NCI-H146 treated with DMSO at 0.1 percent for 48 hours (cell line): ENCODE data around the gene PRSS56.

ENCODE experiments used
- DNase-seq: peaks from one replicate; lab custom pipeline; 2025; ENCODE audit not compliant: unreplicated experiment; lab: John Stamatoyannopoulos, UW

PRSS56 gene

DNA sequence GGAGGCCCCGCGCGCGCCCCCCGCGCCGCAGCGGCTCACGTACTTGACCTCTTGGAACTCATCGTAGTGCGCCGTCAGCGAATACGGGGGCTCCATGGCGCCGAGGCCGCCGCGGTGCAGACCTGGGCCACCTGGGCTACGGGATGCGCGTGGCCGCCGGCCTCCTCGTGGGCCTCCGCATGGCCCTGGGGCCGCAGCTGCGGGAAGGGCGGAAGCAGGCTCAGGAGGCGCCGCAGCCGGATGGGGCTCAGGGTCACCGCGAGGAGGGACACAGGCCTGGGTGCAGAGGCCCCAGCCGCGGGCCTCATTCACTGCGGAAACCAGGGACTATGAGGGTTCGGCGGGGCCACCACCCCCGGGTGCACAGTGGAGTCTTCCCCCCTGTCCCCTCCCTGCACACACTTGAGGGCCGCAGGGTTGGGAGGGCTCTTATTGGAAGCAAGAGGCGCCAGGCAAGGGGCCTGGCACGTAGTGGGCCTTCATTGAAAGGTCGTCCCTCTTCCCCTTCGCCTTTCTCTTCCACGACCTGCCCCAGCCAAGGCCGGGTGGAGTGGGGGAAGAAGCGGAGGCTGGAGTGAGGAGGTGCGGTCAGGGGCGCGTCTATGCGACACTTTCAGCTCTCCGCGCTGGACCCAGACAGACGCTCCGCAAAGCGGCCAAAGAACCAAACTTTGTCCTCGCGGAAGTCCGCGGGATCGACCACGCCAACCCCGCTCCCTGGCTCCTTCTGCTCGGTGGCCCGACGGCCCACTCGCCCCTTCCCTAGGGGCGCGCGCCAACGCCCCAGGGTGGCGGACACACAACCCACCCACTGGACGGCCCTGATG lies 33.4 kb upstream of the PRSS56 start:
- no peak for DNase-seq

DNA sequence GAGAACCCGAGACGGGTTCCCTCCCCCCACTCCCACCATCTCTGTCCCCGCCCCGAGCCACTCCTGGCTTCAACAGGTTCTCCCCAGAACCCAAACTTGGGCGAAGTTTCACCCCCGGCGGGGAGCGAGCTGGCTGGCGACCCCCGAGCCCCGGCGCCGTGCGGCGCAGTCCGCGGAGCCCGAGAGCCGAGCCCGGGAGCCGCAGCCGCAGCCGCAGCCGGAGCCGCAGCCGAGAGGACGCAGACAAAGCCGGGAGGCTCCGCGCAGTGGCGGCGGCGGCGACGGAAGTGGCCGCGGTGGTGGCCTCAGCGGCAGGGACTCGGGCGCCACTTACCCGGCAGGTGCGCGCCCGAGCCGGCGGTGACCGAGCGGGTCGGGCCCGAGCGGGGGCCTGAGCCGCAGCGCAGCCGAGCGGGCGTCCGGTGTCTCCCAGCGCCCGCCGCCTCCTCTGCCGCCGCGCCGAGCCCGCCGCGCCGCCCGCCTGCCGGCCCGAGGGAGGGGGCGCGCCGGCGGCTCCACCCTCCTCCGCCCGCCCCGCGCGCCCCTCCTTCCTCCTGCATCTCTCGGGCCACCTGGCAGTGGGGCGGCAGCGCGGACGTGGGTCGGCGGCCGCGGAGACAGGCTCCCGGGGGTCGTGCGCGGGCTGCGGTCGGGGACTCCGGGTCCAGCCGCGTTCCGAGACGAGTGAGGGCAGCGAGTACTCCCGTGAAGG lies 32.6 kb upstream of the PRSS56 start, which contains the start of gene ECEL1:
Gene ECEL1, minus strand, starts transcription at position 450 of the 712 bp plus-strand sequence. CDS start 1,181 bp downstream, outside the sequence.
- DNase-seq, result no peak

GRCh38 chr2:232488097-232488711 lies 32.0 kb upstream of the PRSS56 start:
- DNase-seq, result no peak

- no peak for DNase-seq
Measured at GRCh38 chr2:232488721-232489300, 31.4 kb upstream of the PRSS56 start.

DNA sequence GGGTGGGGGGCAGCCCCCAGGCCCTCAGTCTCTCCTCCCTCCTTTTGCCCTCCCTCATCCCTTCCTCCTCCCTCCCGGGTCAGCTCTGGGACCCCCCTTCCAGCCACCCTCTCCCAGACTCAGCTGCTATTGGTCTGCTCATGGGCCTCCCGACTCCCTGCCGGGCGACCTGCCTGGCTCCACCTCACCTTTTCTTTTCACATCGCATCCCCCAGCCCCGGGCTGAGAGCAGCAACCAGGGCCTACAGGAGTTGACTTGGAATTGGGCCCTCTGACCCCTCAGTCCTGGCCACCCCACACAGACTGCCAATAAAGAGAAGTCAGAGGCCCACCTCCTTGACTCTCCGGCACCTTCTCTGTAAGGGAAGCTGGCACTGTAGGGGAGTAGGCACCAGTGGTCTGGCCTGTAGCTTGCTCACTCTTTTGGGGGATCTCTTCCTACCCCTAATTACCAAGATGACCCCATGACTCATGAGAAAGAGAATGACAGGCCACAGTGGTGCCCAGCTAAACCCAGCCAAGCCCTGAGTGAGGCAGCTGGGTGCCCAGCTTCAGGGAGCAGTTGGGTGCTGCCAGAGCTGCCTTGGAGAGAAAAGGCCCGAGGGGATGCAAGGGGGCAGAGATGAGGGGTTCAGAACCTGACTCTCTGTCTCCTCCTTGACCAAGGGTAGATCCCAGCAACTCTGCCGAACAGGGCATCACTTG lies 30.5 kb upstream of the PRSS56 start:
- no peak for DNase-seq

DNA sequence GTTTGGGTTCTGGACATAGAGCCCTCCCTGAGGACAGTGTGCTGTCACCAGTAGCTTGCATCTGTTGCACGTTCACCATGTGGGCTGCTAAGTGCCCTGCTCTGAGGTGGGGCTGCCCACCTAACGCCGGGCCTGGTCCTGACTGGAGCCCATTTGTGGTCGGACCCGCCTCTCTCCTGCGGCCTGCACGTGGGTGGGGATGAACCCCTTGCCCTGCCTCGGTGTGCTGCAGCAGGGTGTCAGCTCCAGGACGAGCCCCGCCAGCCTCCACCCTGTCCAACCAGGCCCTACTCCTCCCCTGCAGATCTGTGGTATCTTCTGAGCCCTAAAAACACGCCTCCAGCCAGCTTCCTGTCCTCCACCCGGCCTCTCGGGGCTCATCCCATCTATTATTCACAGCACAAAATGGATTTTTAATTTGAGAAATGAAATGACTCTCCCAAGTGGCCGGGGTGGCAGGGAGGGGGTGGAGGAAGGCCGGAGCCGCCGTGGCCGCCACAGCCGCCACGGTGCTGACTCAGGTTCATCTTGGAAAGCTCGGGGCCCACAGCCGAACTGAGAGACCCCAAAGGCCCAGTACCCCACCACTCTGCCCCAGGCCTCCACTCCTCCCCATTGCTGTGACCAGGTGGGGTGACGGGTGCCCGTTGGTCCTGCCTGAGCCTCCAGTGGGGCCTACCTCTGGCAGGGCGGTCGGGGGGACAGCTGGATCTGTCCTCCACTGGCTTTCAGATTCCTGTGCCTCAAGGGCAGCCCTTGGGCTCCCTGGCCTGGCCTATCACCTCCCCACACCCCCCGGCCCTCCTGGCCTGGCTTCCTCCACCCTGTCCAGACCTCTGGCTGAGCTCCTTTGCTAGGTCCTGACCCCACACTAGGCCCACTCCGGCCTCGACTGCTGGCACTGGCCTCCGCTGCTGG lies 29.7 kb upstream of the PRSS56 start:
- no peak for DNase-seq

DNA sequence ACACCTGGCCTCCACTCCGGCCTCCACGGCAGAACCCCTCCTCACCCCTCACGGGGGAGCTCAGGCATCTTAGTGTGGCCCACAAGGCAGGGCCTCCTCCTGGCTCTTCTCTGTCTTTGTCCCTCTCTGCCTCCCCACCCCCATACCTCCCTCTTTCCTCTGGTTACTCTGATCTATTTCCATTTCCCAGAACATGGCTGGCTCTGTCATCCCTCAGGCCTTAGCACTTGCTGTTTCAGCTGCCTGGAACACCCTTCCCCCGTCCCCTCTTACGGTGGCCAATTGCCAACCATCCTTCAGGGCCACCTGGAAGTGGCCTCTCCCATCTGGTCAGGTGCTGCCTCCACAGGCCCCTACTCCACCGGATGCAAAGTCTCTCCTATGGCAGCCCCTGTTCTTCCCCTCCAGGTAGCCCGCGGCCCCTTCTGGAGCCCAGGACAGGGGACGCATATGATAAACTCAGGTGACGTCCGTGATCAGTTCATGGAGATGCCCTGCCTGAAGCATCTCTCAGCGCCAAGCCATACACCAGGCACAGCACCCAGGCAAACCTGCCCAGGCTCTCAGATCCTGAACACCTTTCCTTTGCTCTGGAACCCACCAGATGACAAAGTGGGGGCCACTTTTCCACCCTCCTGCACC lies 28.9 kb upstream of the PRSS56 start:
- no peak for DNase-seq

GRCh38 chr2:232492236-232492848 lies 27.8 kb upstream of the PRSS56 start:
- DNase-seq, result no peak

DNA sequence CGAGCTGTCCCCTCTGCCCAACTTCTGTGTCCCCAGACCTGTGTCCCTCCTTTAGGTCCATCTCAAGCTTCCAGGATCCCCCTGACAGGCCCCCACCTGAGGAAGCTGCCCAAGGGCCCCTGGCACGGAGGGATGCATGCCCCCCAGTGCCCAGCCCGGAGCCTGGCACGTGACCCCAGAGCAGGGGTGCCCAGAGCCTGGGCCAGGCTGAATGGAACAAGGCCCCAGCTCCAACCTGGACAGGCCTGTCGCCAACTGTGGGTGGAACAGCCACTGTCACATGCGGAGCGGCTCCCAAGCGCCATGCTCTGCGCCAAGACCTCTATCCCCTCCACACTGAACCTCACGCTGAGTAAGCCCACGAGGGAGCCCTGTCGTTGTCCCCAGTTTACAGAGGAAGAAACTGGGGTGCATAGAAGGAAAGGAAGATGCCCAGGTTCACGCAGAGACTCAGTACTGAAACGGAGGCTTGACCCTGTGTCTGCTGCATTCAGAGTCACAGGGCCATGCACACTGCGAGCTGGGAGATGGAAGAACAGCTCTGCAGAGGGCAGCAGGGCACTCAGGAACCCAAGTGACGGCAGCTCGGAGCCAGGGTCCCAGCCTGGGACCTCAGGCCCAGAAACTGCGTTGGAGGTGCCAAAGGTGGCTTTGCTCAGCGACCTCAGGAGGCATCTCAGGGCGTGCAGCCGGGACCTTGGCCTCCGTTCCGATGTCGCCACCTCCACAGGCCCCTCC lies 27.1 kb upstream of the PRSS56 start:
- DNase-seq, result no peak

GRCh38 chr2:232493701-232494474 lies 26.3 kb upstream of the PRSS56 start:
- no peak for DNase-seq

- no peak for DNase-seq
Measured at GRCh38 chr2:232494542-232494941, 25.6 kb upstream of the PRSS56 start.

DNA sequence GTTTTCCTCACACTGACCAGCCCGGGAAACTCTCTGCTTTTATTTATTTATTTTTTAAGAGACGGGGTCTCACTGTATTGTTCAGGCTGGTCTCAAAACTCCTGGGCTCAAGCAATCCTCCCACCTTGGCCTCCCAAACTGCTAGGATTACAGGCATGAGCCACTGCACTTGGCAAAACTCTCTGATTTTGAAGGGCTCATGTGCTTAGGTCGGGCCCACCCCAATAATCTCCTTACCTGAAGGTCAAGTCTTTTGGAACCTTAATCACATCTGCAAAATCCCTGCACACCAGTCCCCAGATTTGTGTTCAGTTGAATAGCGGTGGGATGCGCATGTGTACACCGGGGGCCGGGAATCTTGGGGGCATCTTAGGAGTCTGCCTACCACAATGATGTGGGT lies 24.9 kb upstream of the PRSS56 start:
- DNase-seq, result no peak

- DNase-seq, result no peak
Measured at GRCh38 chr2:232496501-232497270, 23.5 kb upstream of the PRSS56 start.

GRCh38 chr2:232497348-232497747 lies 22.8 kb upstream of the PRSS56 start:
- DNase-seq, result no peak

- no peak for DNase-seq
Measured at GRCh38 chr2:232498452-232498851, 21.7 kb upstream of the PRSS56 start.

GRCh38 chr2:232501331-232501771 lies 18.8 kb upstream of the PRSS56 start:
- DNase-seq, result no peak
